HG02840 (cell line): ENCODE measurements around the gene ARGFX.
"Not testable (repeated sequence)": the region's sequence is repeated elsewhere in the genome, so short reads cannot be mapped to it uniquely, and the experiment has no call there.

Experiments
- ATAC-seq: cut with Tn5 transposase; IDR thresholded peaks from one replicate; pipeline ENCODE4 v1.9.1; 2021; ENCODE audit warnings: mild to moderate bottlenecking, moderate library complexity, moderate number of reproducible peaks; ENCODE audit not compliant: unreplicated experiment, low FRiP score

The ARGFX gene

DNA sequence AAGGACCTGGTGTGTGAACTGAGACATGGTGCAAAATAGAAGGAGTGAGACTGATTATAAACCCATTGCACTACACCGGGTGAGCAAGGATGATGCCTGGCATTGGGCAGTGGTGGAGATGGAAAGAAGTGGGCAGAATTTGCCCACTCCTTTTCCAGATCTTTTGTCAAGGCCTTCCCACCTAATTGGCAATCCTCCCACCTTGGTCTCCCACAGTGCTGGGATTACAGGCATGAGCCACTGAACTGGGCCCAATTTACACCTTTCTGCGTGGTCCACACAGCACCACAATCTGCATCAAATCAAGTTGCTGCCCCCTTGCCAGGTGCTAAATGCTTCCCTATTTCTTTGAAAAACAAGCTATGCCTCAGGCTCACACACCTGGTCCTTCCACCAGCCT lies 30.8 kb downstream of the ARGFX start:
- ATAC-seq, result no peak

GRCh38 chr3:121599900-121600299 lies 32.2 kb downstream of the ARGFX start:
- ATAC-seq, result not testable (repeated sequence)

DNA sequence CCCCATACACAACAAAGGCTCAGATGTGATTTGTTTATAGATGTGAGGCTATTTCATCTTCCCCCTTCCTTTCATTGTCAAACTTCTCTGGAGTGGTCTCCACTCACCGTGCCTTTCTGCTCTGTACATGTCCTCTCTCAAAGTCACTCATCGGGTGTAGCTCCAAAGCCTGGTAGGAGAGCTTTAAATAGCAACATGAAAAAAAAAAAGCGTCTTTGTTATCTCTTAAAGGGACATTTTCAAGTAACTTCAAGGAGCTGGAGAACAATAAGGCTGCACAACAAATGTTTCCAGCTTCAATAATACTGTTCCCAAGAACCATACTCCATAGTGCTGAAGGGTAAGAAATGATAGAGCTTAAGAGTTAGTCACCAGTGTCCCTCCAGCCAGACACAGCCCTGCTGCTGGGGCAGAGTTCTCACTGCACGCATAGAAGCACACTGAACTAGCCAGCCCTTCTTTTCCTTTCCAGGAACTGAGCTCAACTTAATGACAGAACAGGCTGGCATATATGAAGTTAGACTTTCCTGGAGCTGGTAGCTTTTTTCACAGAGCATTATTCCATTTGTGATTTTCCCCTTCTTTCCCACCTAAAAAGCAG lies 33.6 kb downstream of the ARGFX start:
- no peak for ATAC-seq

DNA sequence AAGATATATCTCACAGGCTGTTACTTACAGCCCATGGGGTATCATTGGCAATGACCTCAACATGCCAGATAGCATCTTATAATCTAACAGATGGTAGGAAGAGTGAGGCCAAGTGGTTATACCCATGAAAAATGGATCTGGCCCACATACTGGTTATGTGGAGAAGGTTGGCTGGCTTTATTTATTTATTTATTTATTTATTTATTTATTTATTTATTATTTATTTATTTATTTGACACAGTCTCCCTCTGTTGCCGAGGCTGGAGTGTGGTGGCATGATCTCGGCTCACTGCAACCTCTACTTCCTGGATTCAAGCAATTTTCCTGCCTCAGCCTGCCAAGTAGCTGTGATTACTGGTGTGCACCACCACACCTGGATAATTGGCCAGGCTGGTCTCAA lies 37.0 kb downstream of the ARGFX start:
- ATAC-seq, result no peak

GRCh38 chr3:121606106-121606505 lies 38.4 kb downstream of the ARGFX start:
- ATAC-seq, result no peak
